Heart left ventricle (tissue), 16 donors: Measurements from ENCODE around the gene HSD17B10. TPM values are rescaled to one million over a fixed set of nuclear protein-coding genes. Genes with fewer than 3 reads are reported as not detected.

Experiments
- ATAC-seq, 4 donors: fragments of 200-7000 bp; cut with Tn5 transposase; one replicate each; pipeline ENCODE4 v1.9.1; 2020 to 2022; ENCODE audit warnings: moderate library complexity in 4 of 4, mild to moderate bottlenecking in 3 of 4, moderate number of reproducible peaks in 1 of 4
- DNase-seq, 5 donors: peaks; one replicate each; pipeline ENCODE4 v3.0.0-alpha.2; 2020
- H3K27ac ChIP-seq, 12 donors: fragments of 200-600 bp; sonication (generic) in 4 of 12; one replicate each; pipeline versions ENCODE4 v1.5.0 to v1.8.0; 2016 to 2022; ENCODE audit warnings: mild to moderate bottlenecking in 2 of 12
- H3K27me3 ChIP-seq, 9 donors: fragments of 200-600 bp; sonication (generic) in 2 of 9; one replicate each; pipeline versions ENCODE4 v1.5.1 to v1.8.0; 2016 to 2022; ENCODE audit warnings: mild to moderate bottlenecking in 3 of 9
- H3K36me3 ChIP-seq, 9 donors: fragments of 200-600 bp; sonication (generic) in 2 of 9; one replicate each; pipeline versions ENCODE4 v1.5.0 to v1.8.0; 2018 to 2022; ENCODE audit warnings: mild to moderate bottlenecking in 2 of 9
- H3K4me1 ChIP-seq, 12 donors: fragments of 200-600 bp; sonication (generic) in 4 of 12; one replicate each; pipeline versions ENCODE4 v1.5.0 to v1.8.0; 2016 to 2022; ENCODE audit warnings: mild to moderate bottlenecking in 3 of 12
- H3K4me3 ChIP-seq, 12 donors: fragments of 200-600 bp; sonication (generic) in 4 of 12; one replicate each; pipeline versions ENCODE4 v1.5.0 to v1.8.0; 2017 to 2022; ENCODE audit warnings: mild to moderate bottlenecking in 9 of 12, moderate library complexity in 4 of 12
- H3K9me3 ChIP-seq, 12 donors: fragments of 200-600 bp; sonication (generic) in 4 of 12; one replicate each; pipeline versions ENCODE4 v1.5.0 to v1.8.0; 2016 to 2022; ENCODE audit warnings: mild to moderate bottlenecking in 1 of 12
- POLR2A ChIP-seq, 2 donors: fragments of 450-650 bp; IDR thresholded peaks; one replicate each; pipeline ENCODE4 v1.6.1; 2017; ENCODE audit warnings: antibody characterized with exemption in 2 of 2, mild to moderate bottlenecking in 2 of 2, moderate library complexity in 2 of 2
- WGBS, 4 donors: extraction: QIAGEN DNeasy Blood & Tissue Kit in 2 of 4; methylation state at CpG; one replicate each; pipeline versions ENCODE4 v1.1.5 to v1.1.7; 2013 to 2018; 5-methylcytosine and 5-hydroxymethylcytosine counted together
- intact Hi-C, 10 donors: fragments of 100-400 bp; cut with DNase I; formaldehyde crosslinking; loops; one replicate each; pipeline versions ENCODE4 v1.11.1 to v1.14.2; 2022
- polyA plus RNA-seq, 2 donors: library from polyadenylated mRNA; stranded (reverse); fragments of 200-250 nt; gene quantifications; one replicate each; pipeline ENCODE4 v1.2.3, GENCODE V29; 2013
- total RNA-seq, 9 donors: library from RNA; depleted of rRNA in 2 of 9; stranded (reverse); fragments of >200 nt in 2 of 9; fragmentation: NEBNext Ultra II Directional in 3 of 9; extraction: Animal tissue kit (Norgen Biotek cat#: 25700) in 3 of 9; gene quantifications; one replicate each; pipeline versions ENCODE4 v1.1.0 to v1.2.4, GENCODE V29; 2016 to 2023
- TF ChIP-seq, protein P1 (sequence below), 12 donors: fragments of 200-600 bp; sonication (generic) in 4 of 12; IDR thresholded peaks; one replicate each; pipeline versions ENCODE4 v1.5.0 to v1.8.0; 2018 to 2022; ENCODE audit warnings: antibody characterized with exemption in 12 of 12, mild to moderate bottlenecking in 5 of 12
- donor health status: ischemic (EF 13 %, LVEDD 7.1; RV severe dilation, severe dysfunction).
- donor health status: healthy with polysubstance abuse.
- donor health status: DM: no; HTN: yes; CAD: no.
- donor health status: DM: no; HTN: no; CAD: no.
- donor health status: ischemic (EF 25% LVEDD 6.9; RV normal size, moderate dysfunction).
- donor health status: ischemic (EF 25% LVEDD 5.7; RV mildly dilated, moderate dysfunction).
- donor health status: healthy.
- donor health status: DM: yes; HTN: yes; CAD: no.
- donor health status: ischemic (EF 35%, LVEDD 5.7; RV mildly dilated, moderate dysfunction).
- donor health status: nonischemic (EF 11% LVEDD 7.7; RV severe dilation, severe dysfunction).
- donor health status: DM: yes; HTN: yes; CAD: no.
- donor health status: PGD.
- donor health status: ischemic (EF 29% LVEDD 5.4; RV normal size, mild dysfunction).
- donor health status: nonischemic (EF 23%, LVEDD 6.1; RV moderate dilation, normal function).

The HSD17B10 gene
- total and polyA plus RNA-seq, 11 donors, result 49.7 to 169 (median 94.3) TPM

DNA sequence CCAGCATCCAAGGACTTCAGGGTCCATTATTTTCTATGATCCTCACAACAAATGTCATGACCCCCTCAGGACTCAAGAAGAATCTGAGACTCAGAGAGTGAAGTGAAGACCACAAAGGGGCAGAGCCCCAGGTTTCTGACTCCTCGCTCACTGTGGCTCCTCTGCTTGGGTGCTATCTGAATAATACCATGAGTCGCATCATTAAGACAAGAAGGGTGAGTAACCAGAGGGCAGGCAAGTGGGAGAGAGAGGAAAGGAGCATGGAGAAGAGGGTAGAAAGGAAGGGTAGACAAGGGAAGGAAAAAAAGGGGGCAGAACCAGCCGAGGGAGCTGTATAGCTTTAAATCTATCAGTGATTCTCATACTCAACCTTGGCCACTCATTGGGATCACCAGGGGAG is 15.5 kb upstream of the HSD17B10 start:
- Histone ChIP-seq H3K4me3 (no peak overlapping the region), H3K4me1 (no peaks in the 10 kb centered on the region), H3K27ac (no peak overlapping the region), H3K9me3 (no peaks in the 10 kb centered on the region), H3K27me3 (peaks cover 0 to 37% (median 0%) of the 10 kb centered on the region in 9 donors), H3K36me3 (no peaks in the 10 kb centered on the region)
- 78 to 94% (median 85%) methylated on average over 3 of the region's 3 CpGs for WGBS, 4 donors
- TF ChIP-seq POLR2A (IDR thresholded peaks at IDR 0.05), result no peak
- TF ChIP-seq, protein P1, sequence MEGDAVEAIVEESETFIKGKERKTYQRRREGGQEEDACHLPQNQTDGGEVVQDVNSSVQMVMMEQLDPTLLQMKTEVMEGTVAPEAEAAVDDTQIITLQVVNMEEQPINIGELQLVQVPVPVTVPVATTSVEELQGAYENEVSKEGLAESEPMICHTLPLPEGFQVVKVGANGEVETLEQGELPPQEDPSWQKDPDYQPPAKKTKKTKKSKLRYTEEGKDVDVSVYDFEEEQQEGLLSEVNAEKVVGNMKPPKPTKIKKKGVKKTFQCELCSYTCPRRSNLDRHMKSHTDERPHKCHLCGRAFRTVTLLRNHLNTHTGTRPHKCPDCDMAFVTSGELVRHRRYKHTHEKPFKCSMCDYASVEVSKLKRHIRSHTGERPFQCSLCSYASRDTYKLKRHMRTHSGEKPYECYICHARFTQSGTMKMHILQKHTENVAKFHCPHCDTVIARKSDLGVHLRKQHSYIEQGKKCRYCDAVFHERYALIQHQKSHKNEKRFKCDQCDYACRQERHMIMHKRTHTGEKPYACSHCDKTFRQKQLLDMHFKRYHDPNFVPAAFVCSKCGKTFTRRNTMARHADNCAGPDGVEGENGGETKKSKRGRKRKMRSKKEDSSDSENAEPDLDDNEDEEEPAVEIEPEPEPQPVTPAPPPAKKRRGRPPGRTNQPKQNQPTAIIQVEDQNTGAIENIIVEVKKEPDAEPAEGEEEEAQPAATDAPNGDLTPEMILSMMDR (IDR thresholded peaks at IDR 0.05), result no peak
- DNase-seq (no peak), ATAC-seq (no peak)
- intact Hi-C loops, result no loop called here

DNA sequence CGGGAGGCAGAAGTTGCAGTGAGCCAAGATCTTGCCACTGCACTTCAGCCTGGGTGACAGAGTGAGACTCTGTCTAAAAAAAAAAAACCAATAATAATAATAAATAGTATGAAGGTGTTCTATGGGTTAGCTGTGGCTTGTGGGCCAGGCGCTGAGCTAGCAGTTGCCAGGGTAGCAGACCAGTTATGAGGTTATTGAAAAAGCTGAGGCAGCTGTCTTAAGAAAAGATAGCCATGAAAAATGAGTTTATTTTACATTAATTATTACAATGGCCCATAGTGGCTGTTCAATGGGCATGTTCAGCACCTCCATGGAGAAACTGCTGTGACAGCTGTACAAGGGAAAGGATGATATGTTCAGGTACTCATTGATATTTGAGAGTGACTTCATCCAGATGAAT is 13.3 kb upstream of the HSD17B10 start:
- Histone ChIP-seq H3K36me3 (no peaks in the 10 kb centered on the region), H3K4me1 (peaks cover 0 to 1% (median 0%) of the 10 kb centered on the region in 12 donors), H3K4me3 (no peak overlapping the region), H3K27me3 (peaks cover 0 to 31% (median 0%) of the 10 kb centered on the region in 9 donors), H3K27ac (no peak overlapping the region), H3K9me3 (no peaks in the 10 kb centered on the region)
- TF ChIP-seq, protein P1 (IDR thresholded peaks at IDR 0.05), result no peak
- no peak for TF ChIP-seq POLR2A (IDR thresholded peaks at IDR 0.05)
- intact Hi-C loops, result no loop called here
- DNase-seq (no peak), ATAC-seq (no peak)
- WGBS, 4 donors, result 79 to 94% (median 89%) methylated on average over 2 of the region's 2 CpGs

- 7 to 22% (median 13%) methylated on average over 6 of the region's 6 CpGs for WGBS, 4 donors
- ATAC-seq (no peak), DNase-seq (peak in 3 of 5 donors; percentile 37 to 63 (median 43))
- H3K4me1 ChIP-seq, result peaks cover 0 to 16% (median under 1%) of the 10 kb centered on the region in 12 donors
- H3K9me3 ChIP-seq, result no peaks in the 10 kb centered on the region
- no peaks in the 10 kb centered on the region for H3K36me3 ChIP-seq
- peaks cover 0 to 37% (median 0%) of the 10 kb centered on the region in 9 donors for H3K27me3 ChIP-seq
- TF ChIP-seq POLR2A (IDR thresholded peaks at IDR 0.05), result no peak
- TF ChIP-seq, protein P1 (IDR thresholded peaks at IDR 0.05), result peak in 10 of 12 donors; percentile 10 to 58 (median 42)
- H3K4me3 ChIP-seq, result no peak overlapping the region
- intact Hi-C loops, result no loop called here
- H3K27ac ChIP-seq, result no peak overlapping the region
Observed at GRCh38 chrX:53445977-53446376, 11.8 kb upstream of the HSD17B10 start.

- H3K4me3 ChIP-seq, result peak overlapping the region in 5 of 12 donors; percentile 33 to 57 (median 45)
- H3K9me3 ChIP-seq, result no peaks in the 10 kb centered on the region
- H3K27me3 ChIP-seq, result peaks cover 0 to 32% (median 0%) of the 10 kb centered on the region in 9 donors
- H3K36me3 ChIP-seq, result no peaks in the 10 kb centered on the region
- H3K4me1 ChIP-seq, result peaks cover 0 to 27% (median 4%) of the 10 kb centered on the region in 12 donors
- H3K27ac ChIP-seq, result peak overlapping the region in 2 of 12 donors; percentile 20 to 40
- intact Hi-C loops, result loop anchor here in 2 of 10 donors (5.0 kb wide), 1 partner anchor 125 kb away; no protein-coding TSS in a partner anchor
- TF ChIP-seq POLR2A (IDR thresholded peaks at IDR 0.05), result no peak
- TF ChIP-seq, protein P1 (IDR thresholded peaks at IDR 0.05), result no peak
- no peak for DNase-seq
- 48 to 64% (median 60%) methylated on average over 1 of the region's 1 CpG for WGBS, 4 donors
- ATAC-seq, result no peak
Observed at GRCh38 chrX:53442322-53442631, 8.1 kb upstream of the HSD17B10 start.
